Testis (tissue), 2 donors: ENCODE data around the gene MACROD2.

Source experiments
- POLR2A ChIP-seq: fragments of 450-650 bp; IDR thresholded peaks from one replicate; pipeline ENCODE4 v1.6.1; 2017; ENCODE audit warnings: antibody characterized with exemption, mild to moderate bottlenecking, moderate library complexity
- TF ChIP-seq, protein P1 (sequence below), 3 experiments: fragments of 450-650 bp in 2 of 3; fragments of 200-600 bp in 1 of 3; sonication (generic) in 1 of 3; IDR thresholded peaks; one replicate each; pipeline ENCODE4 v1.5.1; 2016 to 2019; ENCODE audit warnings: antibody characterized with exemption in 3 of 3, mild to moderate bottlenecking in 2 of 3, moderate library complexity in 1 of 3

DNA sequence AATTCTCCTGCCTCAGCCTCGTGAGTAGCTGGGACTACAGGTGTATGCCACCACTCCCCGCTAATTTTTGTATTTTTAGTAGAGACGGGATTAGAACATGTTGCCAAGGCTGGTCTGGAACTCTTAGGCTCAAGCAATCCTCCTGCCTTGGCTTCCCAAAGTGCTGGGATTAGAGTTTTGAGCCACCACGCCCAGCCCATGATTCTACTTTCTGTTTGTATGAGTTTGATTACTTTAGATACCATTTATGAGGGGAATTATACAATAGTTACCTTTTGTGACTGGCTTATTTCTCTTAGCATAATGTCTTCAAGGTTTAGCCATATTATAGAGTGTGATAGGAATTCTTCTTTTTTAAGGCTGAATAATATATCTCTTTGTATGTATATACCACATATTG, 897.5 kb downstream of the MACROD2 start:
- TF ChIP-seq, protein P1, sequence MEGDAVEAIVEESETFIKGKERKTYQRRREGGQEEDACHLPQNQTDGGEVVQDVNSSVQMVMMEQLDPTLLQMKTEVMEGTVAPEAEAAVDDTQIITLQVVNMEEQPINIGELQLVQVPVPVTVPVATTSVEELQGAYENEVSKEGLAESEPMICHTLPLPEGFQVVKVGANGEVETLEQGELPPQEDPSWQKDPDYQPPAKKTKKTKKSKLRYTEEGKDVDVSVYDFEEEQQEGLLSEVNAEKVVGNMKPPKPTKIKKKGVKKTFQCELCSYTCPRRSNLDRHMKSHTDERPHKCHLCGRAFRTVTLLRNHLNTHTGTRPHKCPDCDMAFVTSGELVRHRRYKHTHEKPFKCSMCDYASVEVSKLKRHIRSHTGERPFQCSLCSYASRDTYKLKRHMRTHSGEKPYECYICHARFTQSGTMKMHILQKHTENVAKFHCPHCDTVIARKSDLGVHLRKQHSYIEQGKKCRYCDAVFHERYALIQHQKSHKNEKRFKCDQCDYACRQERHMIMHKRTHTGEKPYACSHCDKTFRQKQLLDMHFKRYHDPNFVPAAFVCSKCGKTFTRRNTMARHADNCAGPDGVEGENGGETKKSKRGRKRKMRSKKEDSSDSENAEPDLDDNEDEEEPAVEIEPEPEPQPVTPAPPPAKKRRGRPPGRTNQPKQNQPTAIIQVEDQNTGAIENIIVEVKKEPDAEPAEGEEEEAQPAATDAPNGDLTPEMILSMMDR (IDR thresholded peaks at IDR 0.05), result no peak
- TF ChIP-seq POLR2A, result no peak
